ENCODE data around the gene SDCBP2. TPM values are rescaled to one million over a fixed set of nuclear protein-coding genes. Genes with fewer than 3 reads are reported as not detected.

SDCBP2 gene
- total and polyA plus RNA-seq, 10 of the 15 experiments (the other 5 are each of a cell fraction or from before 2014, with no cell fraction given): 0.16 to 2.4 (median 1.1) TPM; not detected in 1

DNA sequence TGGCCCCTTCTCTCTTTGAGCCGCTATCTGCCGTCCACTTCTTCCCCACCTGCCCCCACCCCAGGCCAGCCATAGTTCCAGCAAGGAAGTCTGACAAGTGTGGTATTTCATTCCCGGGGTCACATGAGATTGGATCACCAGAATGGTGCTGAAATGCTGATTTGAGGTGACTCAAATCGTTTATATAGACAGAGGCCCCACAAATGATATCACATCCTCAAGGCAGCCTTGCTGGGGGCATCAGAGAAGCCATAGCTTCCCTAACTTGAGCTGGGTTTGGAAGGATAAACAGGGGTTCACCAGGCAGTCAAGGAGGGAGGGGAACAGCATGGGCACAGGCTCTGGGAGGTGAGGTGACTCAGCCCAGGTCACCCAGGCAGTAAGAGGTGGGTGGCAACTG is 9.9 kb downstream of the SDCBP2 start:
- no peak for FAIRE-seq
- H4K20me1 ChIP-seq (ENCODE audit: control insufficient read depth, insufficient read depth): no peaks in the 10 kb centered on the region
- no peak overlapping the region for H3K9ac ChIP-seq (ENCODE audit: control insufficient read depth, insufficient read depth, low read length)
- ChIA-PET RAD21 (ENCODE audit: unreplicated experiment) (no interaction called here), CTCF (interaction anchor here (1.3 to 2.2 kb wide), 2 partner anchors 118 to 188 kb away, joined by 3 to 8 read pairs; no protein-coding TSS in a partner anchor), SMC1A (ENCODE audit: uncharacterized antibody, unreplicated experiment) (interaction anchor here (1.0 to 1.6 kb wide), 2 partner anchors 43 to 79 kb away, joined by 3 read pairs; no protein-coding TSS in a partner anchor), POLR2A (interaction anchor here (0.6 kb wide), 1 partner anchor 72 kb away, joined by 7 read pairs; no protein-coding TSS in a partner anchor)
- DNase-seq (ENCODE audit: low read depth, low spot score): no peak
- H3K79me2 ChIP-seq (ENCODE audit: control insufficient read depth, insufficient read depth, low read length): no peaks in the 10 kb centered on the region
- H3K27ac ChIP-seq (ENCODE audit: control insufficient read depth, insufficient read depth): no peak overlapping the region
- BruUV-seq (replicated peaks): no TSS peak
- H3K4me3 ChIP-seq: no peak overlapping the region
- no peak overlapping the region for H2AFZ ChIP-seq (ENCODE audit: control insufficient read depth, low read depth, low read length)
- H3K4me2 ChIP-seq (ENCODE audit: control insufficient read depth, insufficient read depth): no peak overlapping the region
- H3K27me3 ChIP-seq (replicated peaks in 1 of 2; ENCODE audit: control insufficient read depth in 2 of 2, insufficient read depth in 2 of 2, low read length in 1 of 2): no peaks in the 10 kb centered on the region
- WGBS (ENCODE audit: insufficient coverage, insufficient replicate concordance, low lambda C conversion rate, missing lambda C conversion rate): 58% methylated on average over 4 of the region's 4 CpGs
- H3K36me3 ChIP-seq (ENCODE audit: control insufficient read depth in 2 of 2, insufficient read depth in 2 of 2, low read length in 1 of 2): no peaks in the 10 kb centered on the region
- intact Hi-C loops (cut with micrococcal nuclease; ENCODE audit: unreplicated experiment) (loop anchor here (10.0 kb wide), 1 partner anchor 456 kb away; no protein-coding TSS in a partner anchor), in situ Hi-C loops (cut with MboI) (no loop called here)
- TF ChIP-seq, protein P1, sequence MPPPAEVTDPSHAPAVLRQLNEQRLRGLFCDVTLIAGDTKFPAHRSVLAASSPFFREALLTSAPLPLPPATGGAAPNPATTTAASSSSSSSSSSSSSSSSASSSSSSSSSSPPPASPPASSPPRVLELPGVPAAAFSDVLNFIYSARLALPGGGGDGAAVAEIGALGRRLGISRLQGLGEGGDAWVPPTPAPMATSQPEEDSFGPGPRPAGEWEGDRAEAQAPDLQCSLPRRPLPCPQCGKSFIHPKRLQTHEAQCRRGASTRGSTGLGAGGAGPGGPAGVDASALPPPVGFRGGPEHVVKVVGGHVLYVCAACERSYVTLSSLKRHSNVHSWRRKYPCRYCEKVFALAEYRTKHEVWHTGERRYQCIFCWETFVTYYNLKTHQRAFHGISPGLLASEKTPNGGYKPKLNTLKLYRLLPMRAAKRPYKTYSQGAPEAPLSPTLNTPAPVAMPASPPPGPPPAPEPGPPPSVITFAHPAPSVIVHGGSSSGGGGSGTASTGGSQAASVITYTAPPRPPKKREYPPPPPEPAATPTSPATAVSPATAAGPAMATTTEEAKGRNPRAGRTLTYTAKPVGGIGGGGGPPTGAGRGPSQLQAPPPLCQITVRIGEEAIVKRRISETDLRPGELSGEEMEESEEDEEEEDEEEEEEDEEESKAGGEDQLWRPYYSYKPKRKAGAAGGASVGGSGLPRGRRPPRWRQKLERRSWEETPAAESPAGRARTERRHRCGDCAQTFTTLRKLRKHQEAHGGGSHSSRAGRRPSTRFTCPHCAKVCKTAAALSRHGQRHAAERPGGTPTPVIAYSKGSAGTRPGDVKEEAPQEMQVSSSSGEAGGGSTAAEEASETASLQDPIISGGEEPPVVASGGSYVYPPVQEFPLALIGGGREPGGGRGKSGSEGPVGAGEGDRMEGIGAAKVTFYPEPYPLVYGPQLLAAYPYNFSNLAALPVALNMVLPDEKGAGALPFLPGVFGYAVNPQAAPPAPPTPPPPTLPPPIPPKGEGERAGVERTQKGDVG (CRISPR knock-in tag; IDR thresholded peaks at IDR 0.05): no peak
- TF ChIP-seq SP1 (IDR thresholded peaks at IDR 0.05; ENCODE audit: low read depth, low read length): no peak
- TF ChIP-seq MEF2B (IDR thresholded peaks at IDR 0.05; ENCODE audit: partially characterized antibody, poor library complexity, severe bottlenecking): no peak
- no peak for TF ChIP-seq MXI1 (IDR thresholded peaks at IDR 0.05; ENCODE audit: low read depth, low read length)
- no peaks in the 10 kb centered on the region; the same call in 2 of the 3 replicates for H3K9me3 ChIP-seq (replicated peaks; ENCODE audit: control insufficient read depth, insufficient read depth, low read length)
- H3K4me1 ChIP-seq (ENCODE audit: control insufficient read depth, insufficient read depth, low read length): peaks cover 6% of the 10 kb centered on the region; the same call in 1 of the 2 replicates
- no peak for ATAC-seq

Measured in GM12878 (cell line).